DMS53 treated with DMSO at 0.1 percent for 48 hours (cell line): ENCODE data around the gene TCF4.

Experiments used
- DNase-seq: peaks from one replicate; lab custom pipeline; 2025; ENCODE audit not compliant: unreplicated experiment; lab: John Stamatoyannopoulos, UW

The TCF4 gene

DNA sequence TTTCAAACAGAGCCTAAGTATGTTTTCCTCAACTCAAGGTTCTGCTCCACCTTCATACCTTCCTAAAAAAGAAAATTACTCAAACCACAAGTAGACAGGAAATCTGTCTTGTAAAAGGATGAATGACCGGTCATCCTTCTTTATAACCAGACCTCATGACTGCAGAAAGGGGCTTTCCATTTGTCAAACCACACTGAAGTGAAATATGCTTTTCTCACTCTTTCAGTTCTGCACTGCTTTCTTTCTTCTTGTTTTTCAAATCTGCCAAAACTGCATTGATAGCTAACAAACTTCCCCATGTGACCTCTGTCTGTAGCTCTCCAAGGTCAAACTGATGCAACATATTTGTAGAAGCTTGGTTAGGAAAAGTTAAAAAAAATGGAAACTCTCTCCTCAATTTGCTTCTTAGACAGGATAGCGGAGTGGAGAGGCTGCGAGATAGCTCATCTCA, 319.8 kb downstream of the TCF4 start:
- DNase-seq = no peak

DNA sequence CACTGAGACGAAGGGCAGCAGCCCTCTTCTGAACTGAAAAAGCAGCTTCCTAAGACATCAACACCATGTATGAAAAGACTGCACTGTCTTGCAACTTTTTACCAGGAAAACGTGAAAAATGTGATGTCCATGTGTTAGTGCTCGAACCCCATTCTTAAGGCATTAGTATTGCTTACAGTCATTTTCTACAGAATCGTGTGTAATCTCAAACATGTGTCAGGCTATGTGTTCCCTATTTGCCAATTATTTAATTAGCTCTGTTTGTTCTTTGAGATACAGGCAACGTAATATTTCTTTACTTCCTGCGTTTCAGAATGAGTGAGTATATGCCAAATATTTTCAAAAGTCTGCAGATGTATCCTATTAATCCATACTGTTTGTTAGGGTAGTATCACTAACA, 321.0 kb downstream of the TCF4 start:
- DNase-seq = no peak

DNA sequence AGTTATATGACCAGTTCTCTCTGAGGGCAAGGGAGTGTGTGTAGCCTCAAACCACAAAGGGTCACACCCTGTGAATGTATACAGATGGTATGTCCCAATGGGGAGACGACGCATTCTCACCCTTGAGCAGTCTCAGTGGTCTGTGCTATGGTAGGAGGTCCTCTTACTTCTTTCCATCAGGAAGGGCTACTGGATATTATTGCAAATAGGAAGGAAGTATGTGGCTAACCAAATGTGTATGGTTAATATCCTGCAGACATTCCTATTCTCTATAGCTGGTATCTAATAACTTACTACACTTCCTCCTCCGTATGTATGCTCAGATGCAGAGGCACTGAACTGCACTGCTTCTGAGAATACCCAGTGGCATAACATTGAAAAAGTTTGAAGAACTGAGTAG, 322.0 kb downstream of the TCF4 start:
- no peak for DNase-seq

DNA sequence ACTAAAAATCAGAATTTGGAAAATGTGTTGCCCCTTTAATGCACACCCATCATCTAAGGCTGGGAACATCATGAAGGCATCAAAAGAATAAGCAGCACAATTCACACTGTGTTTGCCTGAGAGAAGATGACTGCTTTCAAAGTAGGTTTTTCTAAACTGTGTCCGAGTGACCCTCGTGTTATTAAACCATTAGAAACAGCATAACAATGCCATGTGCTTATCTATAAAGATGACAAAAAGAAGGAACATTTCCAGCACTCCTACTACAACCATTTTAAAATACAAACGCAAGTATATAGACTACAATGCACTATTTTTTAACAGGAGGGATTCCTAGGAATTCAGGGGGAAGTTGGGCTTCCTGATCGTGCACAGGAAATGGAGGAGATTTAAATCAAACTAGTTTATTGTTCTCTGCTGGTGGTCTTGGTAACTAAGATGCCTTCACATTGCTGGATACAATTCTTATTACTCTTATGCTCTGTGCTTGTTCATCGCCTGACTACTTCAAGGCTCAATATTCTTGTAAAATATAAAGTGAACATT, 322.8 kb downstream of the TCF4 start:
- DNase-seq = no peak

DNA sequence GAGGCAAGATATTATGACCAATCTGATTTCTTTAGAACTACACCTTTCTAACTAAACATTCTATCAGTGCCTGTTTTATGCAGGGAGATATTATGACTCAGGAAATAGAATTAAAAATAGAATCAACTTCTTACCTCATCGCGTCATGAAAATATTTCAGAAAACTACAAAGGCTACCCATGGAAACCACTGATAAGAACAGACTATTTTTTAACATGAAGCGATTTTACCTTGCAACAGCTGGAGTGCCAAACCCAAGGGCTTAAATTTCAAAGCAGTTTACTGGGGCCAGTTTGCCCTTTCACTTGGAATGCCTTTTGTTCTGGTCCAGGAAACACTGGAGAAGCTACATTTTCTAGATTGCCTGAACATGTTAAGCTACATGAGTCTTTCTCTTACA, 323.9 kb downstream of the TCF4 start:
- no peak for DNase-seq

DNA sequence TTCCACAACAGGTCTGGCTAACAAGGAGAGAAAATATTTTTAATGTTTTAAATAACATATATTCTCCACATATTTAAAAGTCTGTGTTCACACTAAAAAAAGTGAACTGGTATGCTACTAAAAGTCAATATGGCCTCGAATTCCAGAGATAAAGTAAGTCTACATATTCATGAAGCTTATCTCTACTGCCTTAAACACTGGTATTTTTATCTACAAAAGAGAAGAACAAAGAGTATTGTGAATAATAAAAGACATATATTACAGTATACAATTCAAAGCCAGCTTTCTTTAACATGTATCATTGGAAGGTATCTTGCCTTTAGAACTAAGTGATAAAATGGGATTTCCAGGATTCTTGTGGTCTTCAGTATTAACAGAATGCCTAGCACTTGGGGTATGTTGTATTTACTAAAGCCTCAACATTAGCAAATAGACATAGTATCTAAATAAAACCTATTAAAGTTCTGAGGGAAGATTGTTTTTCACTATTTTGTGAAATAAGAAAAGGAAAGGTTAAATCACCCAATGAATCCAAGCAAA, 325.9 kb downstream of the TCF4 start:
- no peak for DNase-seq

DNA sequence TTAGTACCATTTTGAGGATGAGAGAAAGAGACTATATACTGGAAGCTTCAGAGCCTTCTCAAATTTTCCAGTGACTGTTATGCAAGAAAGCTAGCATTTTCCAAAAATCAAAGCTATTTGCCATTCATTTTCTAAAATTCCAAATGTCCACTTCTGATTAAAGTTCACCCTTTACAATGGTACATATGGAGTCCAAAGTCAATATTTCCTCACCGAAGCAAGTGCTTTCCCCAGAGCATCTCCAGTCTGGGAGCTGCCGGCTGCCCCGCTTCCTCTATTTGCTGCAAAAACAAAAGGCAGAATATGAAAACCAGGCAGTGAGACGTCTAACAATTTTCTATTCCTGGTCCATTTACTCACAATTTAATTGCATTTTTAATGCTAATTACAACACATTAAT, 326.7 kb downstream of the TCF4 start:
- DNase-seq = no peak

DNA sequence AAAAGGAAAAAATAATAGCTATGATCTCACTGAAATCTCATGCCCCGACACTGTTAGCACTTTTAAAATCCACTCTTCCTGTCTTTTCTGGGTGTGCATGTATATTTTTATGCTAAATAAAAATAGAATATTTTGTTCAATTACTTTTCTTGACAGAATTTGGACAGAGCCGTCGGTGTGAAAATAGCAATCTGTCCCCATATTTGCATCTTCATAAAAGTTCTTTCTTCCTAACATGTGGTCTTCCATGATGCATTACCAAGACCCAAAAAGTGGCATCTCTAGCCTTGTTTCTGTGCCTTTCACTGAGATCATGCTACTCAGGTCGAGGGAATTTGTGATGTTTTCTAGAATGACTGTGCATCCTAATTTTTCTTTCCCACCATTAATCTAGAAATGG, 329.9 kb downstream of the TCF4 start:
- DNase-seq = no peak

DNA sequence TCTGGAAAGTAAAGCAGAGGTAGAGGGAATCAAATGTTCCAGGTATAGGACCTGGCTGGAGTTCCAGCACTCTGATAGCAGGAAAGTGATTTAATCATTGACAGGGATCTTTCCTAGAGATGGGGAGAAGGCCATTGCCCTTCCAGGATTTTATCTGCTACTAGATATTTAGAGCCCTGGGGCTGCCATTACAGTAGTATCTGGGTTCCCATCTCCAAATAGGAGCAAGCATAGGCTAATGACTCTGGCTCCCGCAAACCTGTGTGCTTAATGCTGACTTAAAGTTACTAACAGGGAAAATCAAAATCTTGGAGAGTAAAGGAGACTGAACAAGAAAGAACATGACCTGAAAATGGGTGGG, 331.1 kb downstream of the TCF4 start:
- DNase-seq = no peak

DNA sequence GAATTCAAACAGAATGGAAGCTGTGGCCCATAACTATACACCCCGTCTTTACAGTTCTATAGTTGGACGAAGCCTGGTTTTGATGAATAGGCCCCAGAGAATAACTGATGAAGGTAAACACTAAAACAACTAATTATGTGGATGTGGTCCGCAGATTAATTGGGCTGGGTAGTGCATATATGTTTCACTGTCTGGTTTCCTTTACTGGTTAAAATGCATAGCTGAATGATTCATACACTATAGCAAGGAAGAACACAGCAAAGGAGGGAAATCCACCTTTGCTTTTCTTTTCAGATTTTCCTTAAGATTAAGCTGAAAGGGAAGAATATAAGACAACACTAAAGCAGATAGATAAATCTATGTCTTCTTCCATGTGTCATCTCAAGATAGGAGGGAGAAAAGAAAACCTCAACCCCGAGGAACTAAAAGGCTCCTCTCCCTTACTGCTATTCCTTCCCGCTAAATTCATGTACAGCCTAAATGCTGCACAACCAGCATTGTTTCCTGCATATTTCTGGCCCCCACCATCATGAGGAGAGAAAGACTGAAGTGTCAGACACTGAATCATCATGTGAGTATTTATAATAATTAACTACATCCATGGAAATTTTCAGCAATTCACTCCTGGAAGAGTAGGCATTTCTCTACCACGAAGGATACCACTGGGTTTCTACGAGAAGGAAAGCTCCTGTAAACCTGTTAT, 331.6 kb downstream of the TCF4 start:
- DNase-seq = no peak

DNA sequence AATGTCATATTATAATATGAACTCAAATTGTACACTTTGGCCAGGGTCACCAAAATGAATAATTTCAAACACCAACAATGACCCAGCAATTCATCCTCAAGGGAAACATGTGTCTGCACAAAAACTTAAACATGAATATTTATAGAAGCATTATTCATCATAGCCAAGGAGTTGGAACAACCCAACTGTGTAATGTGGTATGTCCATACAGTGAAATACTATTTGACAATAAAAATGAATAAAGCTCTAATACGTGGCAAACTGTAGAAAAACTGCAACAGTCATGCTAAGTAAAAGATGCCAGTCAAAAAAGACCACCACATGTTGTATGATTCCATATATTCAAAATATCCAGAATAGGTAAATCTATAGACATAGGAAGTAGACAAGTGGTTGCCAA, 334.2 kb downstream of the TCF4 start:
- DNase-seq = no peak

DNA sequence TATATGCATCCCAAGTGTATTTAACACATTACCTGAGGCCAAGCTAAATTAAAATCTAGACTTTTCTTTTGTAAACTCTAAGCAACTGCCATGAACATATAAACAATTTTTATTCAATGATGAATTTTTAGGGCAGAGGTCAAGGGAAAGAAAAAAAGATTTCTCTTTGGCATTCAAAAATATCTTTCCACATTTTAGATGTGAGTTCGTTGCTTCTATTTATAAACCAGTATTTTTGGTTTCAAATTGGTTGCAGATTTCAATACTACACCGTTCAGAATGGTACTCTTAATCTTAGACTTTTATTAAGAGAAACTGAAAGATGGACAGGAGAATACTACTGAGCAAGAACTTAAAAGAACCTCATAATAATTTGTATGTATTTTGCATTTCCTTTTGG, 335.1 kb downstream of the TCF4 start:
- no peak for DNase-seq

DNA sequence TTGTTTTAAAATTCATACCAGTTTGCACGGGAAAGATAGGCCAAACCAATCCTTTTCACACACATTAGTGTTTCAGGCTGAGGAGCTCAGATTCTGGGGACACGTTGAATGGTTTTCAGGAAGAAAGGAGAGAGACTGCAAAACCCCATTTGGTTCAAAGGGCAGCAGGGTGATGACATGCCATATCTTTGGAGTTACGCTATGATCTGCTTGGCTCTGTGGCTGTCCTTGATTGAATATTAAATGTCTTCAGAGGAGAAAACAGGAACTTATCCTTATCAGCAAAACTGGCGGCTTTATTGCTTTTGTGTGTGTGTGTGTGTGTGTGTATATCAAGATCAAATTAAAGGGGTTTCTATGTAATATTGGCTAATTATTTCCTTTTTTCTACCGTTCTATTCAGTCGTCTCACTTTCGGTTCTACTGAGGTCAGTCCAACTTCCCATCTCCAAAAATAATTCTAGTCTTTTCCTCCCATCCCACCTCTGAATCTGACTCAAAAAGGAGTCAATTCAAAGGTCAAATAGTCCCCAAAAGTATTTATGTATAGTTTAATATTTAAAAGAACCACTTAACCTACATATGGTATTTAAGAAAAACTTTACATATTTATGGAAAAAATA, 335.8 kb downstream of the TCF4 start:
- DNase-seq = no peak

DNA sequence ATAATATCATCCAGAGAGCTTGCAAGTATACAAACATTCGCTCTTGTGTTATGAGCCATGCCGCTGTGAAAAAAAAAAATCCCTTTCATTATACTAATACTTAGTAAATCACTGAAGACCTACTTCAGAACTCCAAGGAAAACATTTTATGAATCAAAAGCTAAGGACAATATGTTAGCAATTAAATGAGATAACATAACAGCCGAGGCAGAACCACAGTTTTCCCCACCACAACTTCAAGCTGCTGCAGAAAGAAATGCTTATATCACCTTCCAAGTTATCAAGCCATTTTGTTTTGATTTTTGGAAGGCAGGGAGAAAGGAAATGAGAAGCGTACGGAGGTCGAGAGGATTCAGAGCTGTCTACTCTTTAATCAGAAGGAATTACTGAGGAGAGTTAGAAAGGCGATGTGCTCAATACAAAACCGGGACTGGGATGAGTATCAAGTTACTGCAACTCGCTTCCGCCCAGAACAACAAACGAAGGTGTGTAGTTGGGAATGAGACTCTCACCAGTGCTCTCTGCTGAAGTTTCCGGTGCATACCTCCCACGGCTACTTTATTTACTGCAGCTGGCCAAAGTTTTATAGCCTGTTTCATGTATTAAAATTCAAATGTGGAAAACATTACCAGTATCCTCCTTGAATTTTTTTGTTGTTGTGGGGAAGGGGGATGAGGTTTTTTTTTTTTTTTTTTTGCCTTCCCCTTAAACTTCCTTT, 336.6 kb downstream of the TCF4 start:
- no peak for DNase-seq

DNA sequence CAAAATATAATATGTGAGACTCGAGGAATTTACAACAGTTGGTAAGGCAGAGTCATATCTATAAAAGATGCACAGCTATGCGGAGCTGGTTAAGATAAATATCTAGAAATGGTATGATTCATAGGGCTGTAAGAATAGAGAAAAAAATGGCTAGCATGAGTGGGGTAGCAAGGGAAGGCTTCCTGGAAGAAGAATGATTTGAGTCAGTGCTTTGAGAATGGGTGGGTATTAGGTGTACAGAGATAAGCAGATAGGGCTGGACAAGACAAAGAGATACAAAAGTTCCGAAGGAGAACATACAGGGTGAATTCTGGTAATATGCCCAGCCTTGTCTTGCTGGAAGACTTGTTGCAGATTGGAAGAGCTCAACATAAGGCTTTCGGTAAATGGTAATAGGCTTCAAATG, 337.2 kb downstream of the TCF4 start:
- DNase-seq = no peak

DNA sequence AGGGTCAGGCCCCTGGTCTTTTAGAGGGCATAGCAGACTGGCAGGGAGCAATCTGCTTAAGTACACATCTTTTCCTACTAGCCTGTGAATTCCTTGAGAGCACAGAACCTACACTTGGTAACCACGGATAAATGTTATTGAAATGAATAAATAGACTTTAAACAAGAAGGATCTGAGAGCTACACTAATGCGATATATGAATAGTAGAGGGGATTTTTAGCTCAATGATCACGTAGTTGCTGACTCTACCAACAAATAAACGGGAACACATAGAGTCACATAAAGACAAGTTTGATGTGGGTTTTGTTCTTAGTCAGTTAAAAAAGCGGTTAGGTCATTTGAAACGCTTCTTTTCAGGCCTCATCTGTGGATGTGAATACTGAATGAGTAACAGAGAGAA, 338.4 kb downstream of the TCF4 start:
- DNase-seq = no peak

DNA sequence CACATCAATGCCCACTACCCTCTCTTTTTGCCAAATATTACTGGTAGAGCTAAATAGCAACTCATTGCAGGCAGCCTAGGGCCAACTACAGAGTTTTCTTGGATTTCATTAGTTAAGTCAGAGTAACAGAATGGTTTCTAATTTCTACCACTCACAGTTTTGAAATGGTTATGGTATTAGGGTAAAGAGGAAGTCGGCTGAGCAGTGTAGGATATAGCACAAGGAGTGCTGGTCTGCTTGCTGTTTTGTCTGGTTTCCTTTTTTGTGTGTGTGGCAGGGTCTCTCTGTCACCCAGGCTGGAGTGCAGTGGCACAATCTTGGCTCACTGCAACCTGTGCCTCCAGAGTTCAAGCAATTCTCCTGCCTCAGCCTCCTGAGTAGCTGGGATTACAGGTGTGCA, 339.5 kb downstream of the TCF4 start:
- DNase-seq = no peak

DNA sequence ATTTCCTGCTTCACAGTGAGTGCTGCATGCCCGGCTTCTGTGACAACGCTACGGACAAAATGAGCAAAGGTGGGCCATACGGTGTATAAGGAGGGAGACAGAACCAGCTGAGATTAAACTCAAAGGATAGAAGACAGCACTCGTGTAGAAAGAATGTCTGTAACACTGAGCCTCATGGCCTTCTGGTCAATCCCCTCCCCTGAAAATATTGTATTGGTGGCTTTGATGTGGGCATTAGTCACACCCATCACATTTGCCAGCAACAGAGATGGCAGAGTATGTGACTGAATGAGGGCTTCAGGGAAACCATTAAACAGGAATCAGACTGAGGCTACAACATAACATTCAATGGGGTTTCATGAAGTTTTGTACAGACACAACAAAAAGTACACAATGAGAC, 341.0 kb downstream of the TCF4 start:
- no peak for DNase-seq

DNA sequence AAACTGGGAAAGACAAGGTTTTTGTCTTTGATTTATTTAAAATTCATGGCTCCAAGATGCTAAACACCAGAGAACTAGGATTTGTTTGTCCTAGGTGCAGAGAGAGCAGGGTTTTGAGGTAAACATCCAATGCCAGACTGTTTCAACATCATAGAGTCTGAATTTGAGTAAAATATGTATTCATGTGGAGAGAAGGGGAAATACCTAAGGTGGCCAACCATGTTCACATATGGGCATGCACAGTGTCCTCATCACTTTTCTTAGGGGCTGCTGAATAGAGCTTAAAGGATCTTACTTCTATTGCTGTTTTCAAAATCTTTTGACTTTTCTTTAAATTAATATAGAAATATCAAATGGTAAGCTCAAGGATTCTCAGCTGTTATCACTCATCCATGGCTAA, 341.7 kb downstream of the TCF4 start:
- DNase-seq = no peak

DNA sequence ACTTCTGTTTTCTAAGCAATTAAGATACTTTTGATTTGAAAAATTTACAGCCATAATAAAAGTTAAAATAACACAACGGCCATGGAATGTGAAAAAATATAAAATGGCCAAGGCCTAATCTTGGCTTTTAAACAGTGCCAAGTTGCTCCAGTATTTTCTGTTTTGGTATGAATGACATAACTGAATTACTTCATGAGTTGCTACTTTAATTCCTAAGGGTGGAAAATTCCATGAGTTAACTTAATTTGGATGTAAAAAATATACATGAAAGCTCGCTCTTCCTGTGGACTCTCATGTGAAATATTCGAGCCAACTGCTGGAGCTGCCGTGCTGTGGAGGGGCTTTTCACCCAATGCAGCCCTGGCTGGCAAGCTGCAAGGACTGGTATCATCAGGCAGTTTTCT, 342.8 kb downstream of the TCF4 start:
- no peak for DNase-seq

DNA sequence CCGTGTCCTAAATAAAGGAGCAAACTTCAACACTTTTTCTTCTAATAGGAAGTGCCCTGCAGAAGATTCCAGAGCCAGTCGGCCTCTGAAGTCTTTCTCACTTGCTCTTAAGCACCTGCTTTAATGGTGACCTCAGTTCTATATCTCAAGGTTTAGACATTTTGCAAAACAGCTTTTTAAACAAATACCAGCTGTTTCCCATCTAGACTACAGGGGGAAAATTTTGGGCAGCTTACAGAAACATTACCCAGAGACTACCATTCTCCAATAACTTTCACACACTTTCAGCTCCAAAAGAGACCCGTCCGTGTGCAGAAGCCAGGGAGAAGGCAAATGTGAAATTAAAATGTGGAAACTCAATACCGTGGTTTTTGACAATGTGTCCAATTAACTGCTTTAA, 343.4 kb downstream of the TCF4 start:
- DNase-seq = no peak

DNA sequence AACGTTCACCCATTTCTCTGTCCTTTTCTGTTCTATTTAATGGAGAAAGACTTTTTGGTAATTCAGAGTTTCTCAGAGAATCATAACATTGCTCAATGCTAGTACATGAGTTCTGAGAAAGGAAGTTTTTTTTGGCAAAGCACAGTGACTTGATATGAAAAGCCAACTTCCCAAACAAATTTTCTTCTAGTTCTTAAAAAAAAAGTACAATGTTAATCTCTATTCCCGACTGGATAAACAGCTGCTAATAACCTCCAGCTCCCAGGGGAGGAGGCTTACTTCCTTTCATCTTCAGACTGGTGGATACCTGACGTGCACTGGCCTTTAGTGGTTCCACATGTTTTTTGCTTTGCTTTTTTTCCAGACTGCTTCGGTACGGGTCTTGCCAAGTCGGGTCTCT, 344.1 kb downstream of the TCF4 start:
- DNase-seq = no peak
